K562 (cell line): ENCODE measurements around the gene RAB25. TPM values are rescaled to one million over a fixed set of nuclear protein-coding genes. Genes with fewer than 3 reads are reported as not detected.

Experiments used
- ATAC-seq: fragments of 200-7000 bp; cut with Tn5 transposase; 3 replicates; pipeline ENCODE4 v1.9.1; 2020; ENCODE audit warnings: moderate library complexity
- BruUV-seq: library from RNA; stranded (reverse); fragments of 400-500 nt; replicated peaks from 2 replicates; lab custom pipeline; 2021; lab: Mats Ljungman, UMichigan
- CTCF ChIA-PET: fragments of 300-600 bp; formaldehyde crosslinking; extraction: SDS; loops from one replicate; lab custom pipeline; 2021; ENCODE audit warnings: low intra/inter-chr PET ratio; lab: Yijun Ruan, JAX
- POLR2A ChIA-PET: fragments of 300-600, 350-650 bp; sonication (Branson Sonifier 250); formaldehyde crosslinking; extraction: SDS; loops from one replicate; lab custom pipeline; 2021; ENCODE audit warnings: antibody characterized with exemption, inconsistent platforms; lab: Yijun Ruan, JAX
- DNase-seq, 4 experiments: peaks; one replicate each; pipeline versions ENCODE4 v3.0.0 to v3.0.0-alpha.2; 2011 to 2018; ENCODE audit warnings: low spot score in 3 of 4, mixed read lengths in 3 of 4; ENCODE audit errors: extremely low read depth in 1 of 4
- FAIRE-seq: peaks from 2 replicates; lab custom pipeline; 2011; peaks lifted over from hg19 to GRCh38; lab: Jason Lieb, UNC
- H2AFZ ChIP-seq: 2 replicates; pipeline ENCODE4 v1.6.0; 2011; ENCODE audit warnings: low read depth, low read length, control low read depth, inconsistent platforms
- H3K27ac ChIP-seq: fragments of 200-600 bp; 3 replicates; pipeline ENCODE4 v1.8.0; 2011; ENCODE audit warnings: low read depth, mild to moderate bottlenecking, control low read depth, inconsistent platforms, low read length, moderate library complexity, mixed read lengths; ENCODE audit errors: extremely low read depth
- H3K27me3 ChIP-seq, 2 experiments: fragments of 300-600 bp in 1 of 2; 2 replicates in 1 of 2; 3 replicates in 1 of 2; pipeline versions ENCODE4 v1.6.0 to v1.8.0; 2011; ENCODE audit warnings: inconsistent platforms in 2 of 2, low read length in 2 of 2, mild to moderate bottlenecking in 1 of 2, mixed read lengths in 1 of 2, moderate library complexity in 1 of 2; ENCODE audit not compliant: control insufficient read depth in 2 of 2, insufficient read depth in 2 of 2
- H3K36me3 ChIP-seq: fragments of 300-600 bp; 3 replicates; pipeline ENCODE4 v1.8.0; 2011; ENCODE audit warnings: mild to moderate bottlenecking, low read length, inconsistent platforms; ENCODE audit not compliant: control insufficient read depth, insufficient read depth
- H3K4me1 ChIP-seq, 2 experiments: fragments of 200-600 bp in 1 of 2; replicated peaks in 1 of 2; 2 replicates in 1 of 2; 3 replicates in 1 of 2; pipeline versions ENCODE4 v1.5.1 to v1.8.0; 2011; ENCODE audit warnings: inconsistent platforms in 2 of 2, low read length in 2 of 2, mild to moderate bottlenecking in 1 of 2, mixed read lengths in 1 of 2, moderate library complexity in 1 of 2; ENCODE audit not compliant: control insufficient read depth in 2 of 2, insufficient read depth in 2 of 2
- H3K4me2 ChIP-seq: 2 replicates; pipeline ENCODE4 v1.6.1; 2011; ENCODE audit warnings: low read length, control low read depth, inconsistent platforms, mixed read lengths; ENCODE audit not compliant: insufficient read depth
- H3K4me3 ChIP-seq: fragments of 200-600 bp; sonication (generic), shearing (Covaris generic); 2 replicates; pipeline ENCODE4 v1.5.1; 2016; ENCODE audit warnings: control low read depth, inconsistent platforms
- H3K79me2 ChIP-seq: fragments of 200-600 bp; 3 replicates; pipeline ENCODE4 v1.8.0; 2011; ENCODE audit warnings: low read length, inconsistent platforms; ENCODE audit not compliant: control insufficient read depth, insufficient read depth
- H3K9ac ChIP-seq, 2 experiments: 2 replicates each; pipeline versions ENCODE4 v1.6.0 to v1.6.1; 2011; ENCODE audit warnings: low read depth in 2 of 2, low read length in 2 of 2, control low read depth in 1 of 2, inconsistent platforms in 1 of 2, mild to moderate bottlenecking in 1 of 2, mixed read lengths in 1 of 2; ENCODE audit not compliant: insufficient read depth in 1 of 2
- H3K9me1 ChIP-seq: one replicate; pipeline ENCODE4 v1.6.0; 2011; ENCODE audit warnings: inconsistent platforms, mild to moderate bottlenecking, low read length, moderate library complexity; ENCODE audit not compliant: control insufficient read depth, insufficient read depth
- H3K9me3 ChIP-seq: replicated peaks from 2 replicates; pipeline ENCODE4 v1.5.1; 2011; ENCODE audit warnings: low read depth, low read length, inconsistent platforms; ENCODE audit not compliant: control insufficient read depth, insufficient read depth
- H4K20me1 ChIP-seq: replicated peaks from 2 replicates; pipeline ENCODE4 v1.6.1; 2011; ENCODE audit warnings: low read length, inconsistent platforms, mixed read lengths; ENCODE audit not compliant: control insufficient read depth, insufficient read depth
- CEBPG ChIP-seq, 3 experiments: fragments of 200-800 bp in 1 of 3; sonication (Bioruptor generic) in 1 of 3; sonication (generic) in 1 of 3; formaldehyde crosslinking in 1 of 3; IDR thresholded peaks in 2 of 3; conservative IDR thresholded peaks in 1 of 3; 2 replicates each; pipeline versions ENCODE4 v1.6.1 to v1.8.0; 2016 to 2022; ENCODE audit warnings: missing compliant biosample characterization in 2 of 3, missing genetic modification characterization in 2 of 3, mild to moderate bottlenecking in 1 of 3, missing genetic modification reagents in 1 of 3
- GTF2E2 ChIP-seq: fragments of 200-800 bp; sonication (Bioruptor generic); IDR thresholded peaks from 2 replicates; pipeline ENCODE4 v1.6.1; 2016; ENCODE audit warnings: missing genetic modification characterization, missing compliant biosample characterization
- HLTF ChIP-seq: fragments of 450-650 bp; IDR thresholded peaks from 2 replicates; pipeline ENCODE4 v1.6.1; 2016
- JUND ChIP-seq, 2 experiments: IDR thresholded peaks; 2 replicates in 1 of 2; 3 replicates in 1 of 2; pipeline ENCODE4 v1.6.1; 2011; ENCODE audit warnings: borderline replicate concordance in 2 of 2, low read depth in 2 of 2, low read length in 2 of 2, improper control_type of control experiment in 1 of 2, missing biosample characterization in 1 of 2, missing genetic modification characterization in 1 of 2, missing genetic modification reagents in 1 of 2
- KAT2B ChIP-seq: IDR thresholded peaks from one replicate; pipeline ENCODE4 v1.6.1; 2012; ENCODE audit warnings: low read depth, mild to moderate bottlenecking, control low read depth, inconsistent platforms, low read length, moderate library complexity
- MYC ChIP-seq, 2 experiments: fragments of 250-450 bp in 1 of 2; sonication (Bioruptor Pico) in 1 of 2; IDR thresholded peaks; 2 replicates each; pipeline versions ENCODE4 v1.5.1 to v1.6.1; 2012 to 2021; ENCODE audit warnings: low read depth in 2 of 2, borderline replicate concordance in 1 of 2, improper control_type of control experiment in 1 of 2, low read length in 1 of 2, mild to moderate bottlenecking in 1 of 2, moderate library complexity in 1 of 2
- RAD21 ChIP-seq, 2 experiments: fragments of 250-450 bp in 1 of 2; fragments of 450-650 bp in 1 of 2; sonication (Bioruptor Pico) in 1 of 2; formaldehyde crosslinking in 1 of 2; IDR thresholded peaks in 1 of 2; conservative IDR thresholded peaks in 1 of 2; 2 replicates each; pipeline versions ENCODE4 v1.4.0 to v1.8.0; 2020 to 2022; ENCODE audit warnings: mild to moderate bottlenecking in 2 of 2, moderate library complexity in 1 of 2
- SLC30A9 ChIP-seq: fragments of 250-450 bp; sonication (Bioruptor Pico); IDR thresholded peaks from 2 replicates; pipeline ENCODE4 v1.8.0; 2022; ENCODE audit warnings: mild to moderate bottlenecking, moderate library complexity
- SRSF7 ChIP-seq: fragments of 200-400 bp; formaldehyde crosslinking; optimal IDR thresholded peaks from 2 replicates; pipeline ENCODE3; 2017; ENCODE audit warnings: mild to moderate bottlenecking, low read depth, low read length
- TAL1 ChIP-seq: fragments of 450-650 bp; IDR thresholded peaks from 2 replicates; pipeline ENCODE4 v1.6.1; 2016; ENCODE audit warnings: mild to moderate bottlenecking
- TARDBP ChIP-seq: fragments of 450-650 bp; IDR thresholded peaks from 2 replicates; pipeline ENCODE4 v1.6.1; 2016
- ZKSCAN3 ChIP-seq: fragments of 250-450 bp; sonication (Bioruptor Pico); IDR thresholded peaks from 2 replicates; pipeline ENCODE4 v1.4.0; 2020
- WGBS: fragments of 100-300 bp; shearing (Covaris generic); methylation state at CpG from one replicate; pipeline ENCODE4 v1.1.6; 2016; ENCODE audit warnings: low coverage, mixed read lengths; ENCODE audit not compliant: insufficient coverage; ENCODE audit errors: missing lambda C conversion rate; 5-methylcytosine and 5-hydroxymethylcytosine counted together
- in situ Hi-C: fragments of 300-500 bp; cut with MboI; formaldehyde crosslinking; loops from 4 replicates; pipeline ENCODE4 v1.15.0; 2018; ENCODE audit warnings: inconsistent platforms, mixed read lengths
- intact Hi-C: fragments of 100-400 bp; cut with micrococcal nuclease; formaldehyde crosslinking; loops from 2 replicates; pipeline ENCODE4 v1.14.2; 2022
- polyA plus RNA-seq, 8 experiments: library from polyadenylated mRNA; depleted of rRNA in 4 of 8; stranded (reverse) in 5 of 8; unstranded in 3 of 8; fragments of >200 nt; fragmentation: Nextera tagmentation in 2 of 8; fragmentation: Illumina TruSeq in 1 of 8; extraction: Ambion mirVana in 2 of 8; extraction: Trizol in 1 of 8; gene quantifications; 2 replicates each; pipeline versions ENCODE4 v1.2.1 to v1.2.3, GENCODE V29; 2011 to 2014; ENCODE audit warnings: inconsistent platforms in 1 of 8, missing spikeins in 1 of 8
- total RNA-seq, 7 experiments: library from RNA; depleted of rRNA in 6 of 7; stranded (reverse); fragments of >200 nt in 6 of 7; fragmentation: Illumina TruSeq in 2 of 7; extraction: Trizol in 2 of 7; gene quantifications; 2 replicates each; pipeline versions ENCODE4 v1.2.1 to v1.2.3, GENCODE V29; 2011 to 2021; ENCODE audit warnings: low replicate concordance in 1 of 7
- TF ChIP-seq, protein P1 (sequence below): fragments of 450-650 bp; formaldehyde crosslinking; IDR thresholded peaks from 2 replicates; pipeline ENCODE4 v1.4.0; 2020; ENCODE audit warnings: mild to moderate bottlenecking
- TF ChIP-seq, protein P2 (sequence below), 3 experiments: fragments of 200-800 bp in 1 of 3; sonication (Bioruptor generic) in 1 of 3; sonication (generic) in 1 of 3; formaldehyde crosslinking in 1 of 3; IDR thresholded peaks; 2 replicates each; pipeline versions ENCODE4 v1.6.1 to v1.8.0; 2016 to 2022; ENCODE audit warnings: mild to moderate bottlenecking in 2 of 3, missing compliant biosample characterization in 2 of 3, missing genetic modification characterization in 2 of 3, missing genetic modification reagents in 1 of 3
- TF ChIP-seq, protein P3 (sequence below): fragments of 450-650 bp; formaldehyde crosslinking; IDR thresholded peaks from 2 replicates; pipeline ENCODE4 v1.4.0; 2020; ENCODE audit warnings: mild to moderate bottlenecking, moderate library complexity

RAB25 gene
- total and polyA plus RNA-seq, 9 of the 15 experiments (the other 6 are each of a cell fraction or from before 2014, with no cell fraction given), result 0.10 to 0.27 (median 0.13) TPM; not detected in 6

DNA sequence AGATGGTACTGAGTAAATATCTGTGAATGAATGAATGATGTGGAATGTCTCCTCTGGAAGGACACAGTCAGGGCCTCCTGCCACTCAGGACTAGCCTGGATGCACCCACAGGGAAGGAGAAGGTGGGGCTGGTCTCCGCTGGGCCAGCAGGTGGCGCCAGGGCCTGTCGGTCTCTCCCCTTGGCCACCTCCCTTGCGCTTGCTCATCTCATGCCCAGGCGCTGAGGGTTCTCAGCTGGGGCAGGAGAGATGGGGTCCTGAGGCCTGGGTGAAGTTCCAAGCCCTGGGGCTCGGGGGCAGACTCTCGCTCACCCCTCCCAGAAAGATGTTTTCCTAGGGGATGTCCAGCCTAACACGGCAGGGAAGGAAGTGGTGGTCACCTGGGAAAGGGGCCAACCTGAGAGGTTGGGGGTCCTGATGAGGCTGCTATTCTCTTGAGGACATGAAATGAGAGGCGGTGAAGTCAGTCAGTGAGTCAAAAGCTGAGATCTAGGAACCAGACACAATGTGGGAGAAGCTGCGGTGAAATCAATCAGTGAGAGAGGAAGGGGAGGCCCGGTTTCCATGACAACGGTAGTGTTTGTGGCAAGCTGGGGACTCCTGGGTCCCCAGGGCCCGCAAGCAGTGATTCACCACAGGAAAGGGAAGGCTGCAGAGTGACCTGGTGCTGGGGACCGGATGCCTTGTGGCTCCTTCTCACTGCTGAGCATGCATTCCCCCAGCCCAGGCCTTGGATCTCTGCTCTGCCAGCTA lies 35.9 kb downstream of the RAB25 start:
- no peaks in the 10 kb centered on the region for H3K36me3 ChIP-seq
- peak; percentile 100 for ATAC-seq
- WGBS, result 25% methylated on average over 13 of the region's 14 CpGs
- no peaks in the 10 kb centered on the region for H3K9me3 ChIP-seq
- no peaks in the 10 kb centered on the region for H4K20me1 ChIP-seq
- peak; percentile 88 for FAIRE-seq
- H3K9ac ChIP-seq, result no peak overlapping the region
- H3K4me3 ChIP-seq, result no peak overlapping the region
- in situ Hi-C loops (no loop called here), intact Hi-C loops (loop anchor here (1.0 to 10.0 kb wide), 3 partner anchors 33 to 348 kb away; no protein-coding TSS in a partner anchor)
- H3K79me2 ChIP-seq, result no peaks in the 10 kb centered on the region
- H3K4me2 ChIP-seq, result no peak overlapping the region
- H3K4me1 ChIP-seq, result peaks cover 0 to 3% of the 10 kb centered on the region in 2 experiments; a peak in 2 of 5 replicates
- H3K9me1 ChIP-seq, result no peaks in the 10 kb centered on the region
- no TSS peak for BruUV-seq
- no peak overlapping the region for H3K27ac ChIP-seq
- DNase-seq, result peak; percentile 86 to 88 (median 86)
- CTCF ChIA-PET, result interaction anchor here (0.6 to 3.4 kb wide), 8 partner anchors 26 to 846 kb away, joined by 3 to 71 read pairs (median 4); no protein-coding TSS in a partner anchor
- no peaks in the 10 kb centered on the region for H3K27me3 ChIP-seq
- no peak overlapping the region for H2AFZ ChIP-seq
- POLR2A ChIA-PET, result interaction anchor here (0.6 to 12.5 kb wide), 11 partner anchors 8 to 349 kb away, joined by 3 to 164 read pairs (median 5); partner anchors contain the start of gene LMNA
- TF ChIP-seq, protein P1, sequence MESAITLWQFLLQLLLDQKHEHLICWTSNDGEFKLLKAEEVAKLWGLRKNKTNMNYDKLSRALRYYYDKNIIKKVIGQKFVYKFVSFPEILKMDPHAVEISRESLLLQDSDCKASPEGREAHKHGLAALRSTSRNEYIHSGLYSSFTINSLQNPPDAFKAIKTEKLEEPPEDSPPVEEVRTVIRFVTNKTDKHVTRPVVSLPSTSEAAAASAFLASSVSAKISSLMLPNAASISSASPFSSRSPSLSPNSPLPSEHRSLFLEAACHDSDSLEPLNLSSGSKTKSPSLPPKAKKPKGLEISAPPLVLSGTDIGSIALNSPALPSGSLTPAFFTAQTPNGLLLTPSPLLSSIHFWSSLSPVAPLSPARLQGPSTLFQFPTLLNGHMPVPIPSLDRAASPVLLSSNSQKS, result no peak
- TF ChIP-seq, protein P2, sequence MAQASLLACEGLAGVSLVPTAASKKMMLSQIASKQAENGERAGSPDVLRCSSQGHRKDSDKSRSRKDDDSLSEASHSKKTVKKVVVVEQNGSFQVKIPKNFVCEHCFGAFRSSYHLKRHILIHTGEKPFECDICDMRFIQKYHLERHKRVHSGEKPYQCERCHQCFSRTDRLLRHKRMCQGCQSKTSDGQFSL (CRISPR knock-in tag; IDR thresholded peaks at IDR 0.05), result 0 out of 2 replicates have a peak, but pooled peaks have one; percentile 17
- TF ChIP-seq, protein P2 (tag; IDR thresholded peaks at IDR 0.05), result no peak
- TF ChIP-seq SLC30A9 (CRISPR knock-in tag) (no peak), TARDBP (0 out of 2 replicates have a peak, but pooled peaks have one; percentile 43), MYC (IDR thresholded peaks at IDR 0.05; ENCODE audit: low read depth, low read length) (0 out of 2 replicates have a peak, but pooled peaks have one; percentile 41), MYC (CRISPR knock-in tag; IDR thresholded peaks at IDR 0.05; ENCODE audit: borderline replicate concordance, low read depth) (no peak), KAT2B (no peak), TAL1 (no peak), ZKSCAN3 (no peak), JUND (IDR thresholded peaks at IDR 0.05; ENCODE audit: borderline replicate concordance, low read depth, low read length) (peak; percentile 68; the same call in 1 of the 2 replicates), JUND (tag; IDR thresholded peaks at IDR 0.05; ENCODE audit: borderline replicate concordance, low read depth, low read length) (peak; percentile 28; the same call in 1 of the 3 replicates), CEBPG (CRISPR knock-in tag; IDR thresholded peaks at IDR 0.05) (no peak), CEBPG (tag; conservative IDR thresholded peaks at IDR 0.05 in 1 of 2, IDR thresholded peaks at IDR 0.05 in 1 of 2) (no peak), RAD21 (CRISPR knock-in tag; conservative IDR thresholded peaks at IDR 0.05 in 1 of 2, IDR thresholded peaks at IDR 0.05 in 1 of 2) (peak; percentile 98 to 100), SRSF7 (no peak), HLTF (no peak), GTF2E2 (tag) (no peak)
- TF ChIP-seq, protein P3, sequence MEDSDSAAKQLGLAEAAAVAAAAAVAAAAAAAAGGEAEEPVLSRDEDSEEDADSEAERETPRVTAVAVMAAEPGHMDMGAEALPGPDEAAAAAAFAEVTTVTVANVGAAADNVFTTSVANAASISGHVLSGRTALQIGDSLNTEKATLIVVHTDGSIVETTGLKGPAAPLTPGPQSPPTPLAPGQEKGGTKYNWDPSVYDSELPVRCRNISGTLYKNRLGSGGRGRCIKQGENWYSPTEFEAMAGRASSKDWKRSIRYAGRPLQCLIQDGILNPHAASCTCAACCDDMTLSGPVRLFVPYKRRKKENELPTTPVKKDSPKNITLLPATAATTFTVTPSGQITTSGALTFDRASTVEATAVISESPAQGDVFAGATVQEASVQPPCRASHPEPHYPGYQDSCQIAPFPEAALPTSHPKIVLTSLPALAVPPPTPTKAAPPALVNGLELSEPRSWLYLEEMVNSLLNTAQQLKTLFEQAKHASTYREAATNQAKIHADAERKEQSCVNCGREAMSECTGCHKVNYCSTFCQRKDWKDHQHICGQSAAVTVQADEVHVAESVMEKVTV (CRISPR knock-in tag), result peak; percentile 96
